PC-9 (cell line): ENCODE measurements around the gene ZCCHC4. TPM values are rescaled to one million over a fixed set of nuclear protein-coding genes. Genes with fewer than 3 reads are reported as not detected.

Experiments
- BruUV-seq: library from RNA; stranded (reverse); fragments of 400-500 nt; replicated peaks from 2 replicates; lab custom pipeline; 2021; lab: Mats Ljungman, UMichigan
- CTCF ChIA-PET: fragments of 300-600 bp; sonication (Branson Sonifier 250); formaldehyde crosslinking; loops from one replicate; lab custom pipeline; 2022; ENCODE audit warnings: antibody characterized with exemption; lab: Charles Lee
- POLR2A ChIA-PET: fragments of 300-600 bp; sonication (Branson Sonifier 250); formaldehyde crosslinking; loops from one replicate; lab custom pipeline; 2022; ENCODE audit warnings: antibody characterized with exemption; ENCODE audit not compliant: unreplicated experiment; lab: Charles Lee
- DNase-seq, 2 experiments: peaks; one replicate each; pipeline versions ENCODE4 v3.0.0 to v3.0.0-alpha.2; 2015 to 2022; ENCODE audit warnings: mixed read lengths in 1 of 2
- H2AFZ ChIP-seq: fragments of 200-600 bp; sonication (generic); 2 replicates; pipeline ENCODE4 v1.8.1; 2017; ENCODE audit warnings: antibody characterized with exemption
- H3F3A ChIP-seq: fragments of 200-600 bp; sonication (generic); 2 replicates; pipeline ENCODE4 v1.8.1; 2017; ENCODE audit warnings: antibody characterized with exemption, mild to moderate bottlenecking, low read depth; ENCODE audit not compliant: insufficient read depth
- H3K27ac ChIP-seq: fragments of 200-600 bp; sonication (generic); 2 replicates; pipeline ENCODE4 v1.6.1; 2016; ENCODE audit warnings: mixed run types
- H3K27me3 ChIP-seq: fragments of 200-600 bp; sonication (generic); 2 replicates; pipeline ENCODE4 v1.6.1; 2016; ENCODE audit warnings: low read depth, mixed run types; ENCODE audit not compliant: insufficient read depth
- H3K36me3 ChIP-seq: fragments of 200-600 bp; sonication (generic); 2 replicates; pipeline ENCODE4 v1.6.1; 2016; ENCODE audit warnings: low read depth, mixed run types
- H3K4me1 ChIP-seq: fragments of 200-600 bp; sonication (generic); replicated peaks from 2 replicates; pipeline ENCODE4 v1.6.1; 2016; ENCODE audit warnings: mixed run types; ENCODE audit not compliant: insufficient read depth
- H3K4me2 ChIP-seq: fragments of 200-600 bp; sonication (generic); 2 replicates; pipeline ENCODE4 v1.6.1; 2017; ENCODE audit warnings: mixed run types
- H3K4me3 ChIP-seq: fragments of 200-600 bp; sonication (generic); 2 replicates; pipeline ENCODE4 v1.6.1; 2016; ENCODE audit warnings: mixed run types
- H3K79me2 ChIP-seq: fragments of 200-600 bp; sonication (generic); 2 replicates; pipeline ENCODE4 v1.6.1; 2017; ENCODE audit warnings: low read depth, mixed run types
- H3K9me2 ChIP-seq: fragments of 200-600 bp; sonication (generic); 2 replicates; pipeline ENCODE4 v1.8.1; 2017; ENCODE audit warnings: mild to moderate bottlenecking; ENCODE audit not compliant: insufficient read depth
- H3K9me3 ChIP-seq: fragments of 200-600 bp; sonication (generic); 2 replicates; pipeline ENCODE4 v1.8.1; 2016; ENCODE audit warnings: low read depth; ENCODE audit not compliant: insufficient read depth
- H4K20me1 ChIP-seq: fragments of 200-600 bp; sonication (generic); 2 replicates; pipeline ENCODE4 v1.8.1; 2017; ENCODE audit not compliant: insufficient read depth
- CTCF ChIP-seq: fragments of 200-600 bp; sonication (generic); conservative IDR thresholded peaks from 2 replicates; pipeline ENCODE4 v1.6.1; 2017; ENCODE audit warnings: mixed run types, antibody characterized with exemption, mild to moderate bottlenecking, moderate library complexity
- EZH2 ChIP-seq: fragments of 200-600 bp; sonication (generic); IDR thresholded peaks from 2 replicates; pipeline ENCODE4 v1.8.0; 2017; ENCODE audit warnings: antibody characterized with exemption, low read depth
- intact Hi-C: fragments of 100-400 bp; cut with micrococcal nuclease; formaldehyde crosslinking; loops from one replicate; pipeline ENCODE4 v1.10.0; 2022; ENCODE audit not compliant: unreplicated experiment
- total RNA-seq: library from RNA; stranded (reverse); gene quantifications from 2 replicates; pipeline ENCODE4 v1.2.3, GENCODE V29; 2021

Gene ZCCHC4
- total RNA-seq, 1 experiment from 2014 or later, result 11.7 TPM

- Histone ChIP-seq H3K4me3 (no peak overlapping the region), H3K27ac (no peak overlapping the region), H2AFZ (no peak overlapping the region), H3F3A (no peaks in the 10 kb centered on the region), H3K36me3 (no peaks in the 10 kb centered on the region), H4K20me1 (no peaks in the 10 kb centered on the region), H3K27me3 (no peaks in the 10 kb centered on the region), H3K4me2 (no peak overlapping the region), H3K79me2 (no peaks in the 10 kb centered on the region), H3K9me3 (no peaks in the 10 kb centered on the region), H3K4me1 (no peaks in the 10 kb centered on the region), H3K9me2 (no peaks in the 10 kb centered on the region)
- no peak for DNase-seq
- CTCF ChIA-PET, result interaction anchor here (0.5 kb wide), 1 partner anchor 12 kb away, joined by 3 read pairs; no protein-coding TSS in a partner anchor
- no TSS peak for BruUV-seq
- TF ChIP-seq CTCF (no peak), EZH2 (no peak)
- intact Hi-C loops, result no loop called here
- POLR2A ChIA-PET, result no interaction called here
These were observed 6.0 kb upstream of the ZCCHC4 start for GRCh38 chr4:25306518-25307057.

GRCh38 chr4:25307596-25307995 lies 5.0 kb upstream of the ZCCHC4 start:
- no peak overlapping the region for H2AFZ ChIP-seq
- no peak overlapping the region for H3K4me2 ChIP-seq
- H3F3A ChIP-seq, result no peaks in the 10 kb centered on the region
- DNase-seq, result no peak
- intact Hi-C loops, result no loop called here
- ChIA-PET POLR2A (no interaction called here), CTCF (no interaction called here)
- H4K20me1 ChIP-seq, result no peaks in the 10 kb centered on the region
- no peaks in the 10 kb centered on the region for H3K27me3 ChIP-seq
- H3K4me1 ChIP-seq, result peaks cover 5% of the 10 kb centered on the region
- no TSS peak for BruUV-seq
- no peaks in the 10 kb centered on the region for H3K9me2 ChIP-seq
- no peak overlapping the region for H3K27ac ChIP-seq
- no peaks in the 10 kb centered on the region for H3K36me3 ChIP-seq
- TF ChIP-seq EZH2, result no peak
- no peak for TF ChIP-seq CTCF
- H3K9me3 ChIP-seq, result 0 out of 2 replicates have a peak, but pooled peaks cover 3% of the 10 kb centered on the region
- H3K79me2 ChIP-seq, result no peaks in the 10 kb centered on the region
- no peak overlapping the region for H3K4me3 ChIP-seq

GRCh38 chr4:25308306-25308705 lies 4.3 kb upstream of the ZCCHC4 start:
- H3K4me2 ChIP-seq, result no peak overlapping the region
- no peaks in the 10 kb centered on the region for H3K27me3 ChIP-seq
- peaks cover 6% of the 10 kb centered on the region for H3F3A ChIP-seq
- H3K27ac ChIP-seq, result no peak overlapping the region
- H3K4me3 ChIP-seq, result no peak overlapping the region
- ChIA-PET CTCF (no interaction called here), POLR2A (no interaction called here)
- H2AFZ ChIP-seq, result no peak overlapping the region
- H3K9me2 ChIP-seq, result no peaks in the 10 kb centered on the region
- 0 out of 2 replicates have a peak, but pooled peaks cover 3% of the 10 kb centered on the region for H3K9me3 ChIP-seq
- TF ChIP-seq CTCF (no peak), EZH2 (no peak)
- no peaks in the 10 kb centered on the region for H3K36me3 ChIP-seq
- no TSS peak for BruUV-seq
- peaks cover 5% of the 10 kb centered on the region for H3K4me1 ChIP-seq
- intact Hi-C loops, result no loop called here
- H4K20me1 ChIP-seq, result no peaks in the 10 kb centered on the region
- H3K79me2 ChIP-seq, result no peaks in the 10 kb centered on the region
- DNase-seq, result no peak
